Cardiac fibroblast (primary cell): ENCODE data around the gene PSMB5.
A peak's percentile ranks its signal among the peaks of the same experiment; 100 is the strongest.
"Not testable (repeated sequence)": the region's sequence is repeated elsewhere in the genome, so short reads cannot be mapped to it uniquely, and the experiment has no call there.

Experiments used
- DNase-seq, 2 donors: peaks; one replicate each; pipeline versions ENCODE4 v3.0.0 to v3.0.0-alpha.2; 2010; ENCODE audit warnings: low read depth in 2 of 2
- H3K4me3 ChIP-seq, 2 donors: replicated peaks in 1 of 2; 1 replicate in 1 of 2; 2 replicates in 1 of 2; pipeline ENCODE4 v1.5.1; 2011; ENCODE audit warnings: low read depth in 2 of 2, low read length in 2 of 2, mild to moderate bottlenecking in 2 of 2, moderate library complexity in 1 of 2
- TF ChIP-seq, protein P1 (sequence below): IDR thresholded peaks from one replicate; pipeline ENCODE4 v1.5.1; 2011; ENCODE audit warnings: low read depth, mild to moderate bottlenecking, low read length, inconsistent platforms

The PSMB5 gene

GRCh38 chr14:23015618-23016017 is 19.1 kb downstream of the PSMB5 start:
- DNase-seq, result no peak
- TF ChIP-seq, protein P1, sequence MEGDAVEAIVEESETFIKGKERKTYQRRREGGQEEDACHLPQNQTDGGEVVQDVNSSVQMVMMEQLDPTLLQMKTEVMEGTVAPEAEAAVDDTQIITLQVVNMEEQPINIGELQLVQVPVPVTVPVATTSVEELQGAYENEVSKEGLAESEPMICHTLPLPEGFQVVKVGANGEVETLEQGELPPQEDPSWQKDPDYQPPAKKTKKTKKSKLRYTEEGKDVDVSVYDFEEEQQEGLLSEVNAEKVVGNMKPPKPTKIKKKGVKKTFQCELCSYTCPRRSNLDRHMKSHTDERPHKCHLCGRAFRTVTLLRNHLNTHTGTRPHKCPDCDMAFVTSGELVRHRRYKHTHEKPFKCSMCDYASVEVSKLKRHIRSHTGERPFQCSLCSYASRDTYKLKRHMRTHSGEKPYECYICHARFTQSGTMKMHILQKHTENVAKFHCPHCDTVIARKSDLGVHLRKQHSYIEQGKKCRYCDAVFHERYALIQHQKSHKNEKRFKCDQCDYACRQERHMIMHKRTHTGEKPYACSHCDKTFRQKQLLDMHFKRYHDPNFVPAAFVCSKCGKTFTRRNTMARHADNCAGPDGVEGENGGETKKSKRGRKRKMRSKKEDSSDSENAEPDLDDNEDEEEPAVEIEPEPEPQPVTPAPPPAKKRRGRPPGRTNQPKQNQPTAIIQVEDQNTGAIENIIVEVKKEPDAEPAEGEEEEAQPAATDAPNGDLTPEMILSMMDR, result no peak
- H3K4me3 ChIP-seq, result no peak overlapping the region

GRCh38 chr14:23013749-23014054 is 21.0 kb downstream of the PSMB5 start:
- DNase-seq, H3K4me3 ChIP-seq: not testable (repeated sequence)

- H3K4me3 ChIP-seq, result no peak overlapping the region
- TF ChIP-seq, protein P1, result no peak
- DNase-seq, result no peak
These were observed 21.5 kb downstream of the PSMB5 start for GRCh38 chr14:23013054-23013748.

DNA sequence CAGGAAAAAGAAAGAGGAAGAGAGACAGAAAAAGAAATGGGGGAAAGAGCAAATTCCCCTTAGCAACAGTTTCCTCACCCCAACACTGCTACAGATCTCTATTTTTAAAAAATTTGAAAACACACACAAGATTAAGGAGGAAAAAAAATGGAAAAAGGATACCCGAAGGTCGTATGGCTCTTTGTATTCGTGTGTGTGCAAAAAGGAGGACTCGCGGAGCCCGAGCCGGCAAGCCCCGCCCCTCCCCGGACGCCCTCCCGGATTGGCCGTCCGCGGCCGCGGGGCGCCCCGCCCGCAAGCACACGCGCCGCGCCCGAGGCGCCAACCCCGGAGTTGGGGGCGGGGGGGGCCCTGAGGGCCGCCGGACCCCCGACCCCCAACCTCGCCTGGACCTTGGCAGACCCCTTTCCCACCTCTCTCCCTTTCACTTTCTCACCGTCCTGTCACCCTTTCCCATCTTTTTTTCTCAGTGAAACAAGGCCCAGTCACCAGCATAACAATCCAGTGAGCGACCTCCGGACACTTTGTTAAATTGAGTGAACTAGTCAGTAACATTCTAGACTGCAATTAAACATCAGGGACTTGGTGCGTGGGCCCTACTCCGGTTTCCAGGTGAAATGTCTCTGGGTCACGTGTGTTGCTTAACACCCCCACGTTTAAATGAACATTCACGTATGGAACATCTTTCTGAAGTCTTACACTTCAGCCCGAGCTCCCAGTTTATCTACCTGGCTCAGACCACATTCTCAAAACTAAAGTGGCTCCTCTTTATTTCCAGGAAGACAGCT is 24.6 kb downstream of the PSMB5 start, which contains the start of gene C14orf93:
Gene C14orf93, minus strand, starts transcription at position 205 of the 788 bp plus-strand sequence. CDS start 11,120 bp downstream, outside the sequence.
- peak; percentile 58 to 72 for DNase-seq
- TF ChIP-seq, protein P1, result no peak
- H3K4me3 ChIP-seq, result peak within 1 kb of the TSS; percentile 38 to 53

GRCh38 chr14:23009483-23009938 is 25.2 kb downstream of the PSMB5 start:
- H3K4me3 ChIP-seq, result peak overlapping the region; percentile 32 to 53
- DNase-seq, result no peak
- TF ChIP-seq, protein P1, result no peak

DNA sequence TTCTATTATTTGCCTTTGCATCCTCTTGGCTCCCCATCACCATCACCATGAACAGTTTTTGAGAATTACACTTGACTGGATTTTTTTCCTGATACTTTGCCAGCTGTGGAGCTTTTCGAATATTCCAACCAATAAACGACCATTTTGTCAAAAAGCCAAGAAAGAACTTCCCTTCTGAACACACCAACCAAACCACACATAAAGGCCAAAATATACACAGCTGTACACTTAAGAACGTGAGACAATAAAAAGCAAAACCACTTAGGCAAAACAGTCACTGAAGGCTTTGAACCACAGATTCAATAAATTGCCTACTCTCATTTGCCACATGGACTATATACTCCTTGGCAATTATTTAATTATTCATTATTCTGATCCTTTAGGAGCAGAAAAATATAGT is 25.9 kb downstream of the PSMB5 start:
- TF ChIP-seq, protein P1, result no peak
- no peak for DNase-seq
- no peak overlapping the region for H3K4me3 ChIP-seq

DNA sequence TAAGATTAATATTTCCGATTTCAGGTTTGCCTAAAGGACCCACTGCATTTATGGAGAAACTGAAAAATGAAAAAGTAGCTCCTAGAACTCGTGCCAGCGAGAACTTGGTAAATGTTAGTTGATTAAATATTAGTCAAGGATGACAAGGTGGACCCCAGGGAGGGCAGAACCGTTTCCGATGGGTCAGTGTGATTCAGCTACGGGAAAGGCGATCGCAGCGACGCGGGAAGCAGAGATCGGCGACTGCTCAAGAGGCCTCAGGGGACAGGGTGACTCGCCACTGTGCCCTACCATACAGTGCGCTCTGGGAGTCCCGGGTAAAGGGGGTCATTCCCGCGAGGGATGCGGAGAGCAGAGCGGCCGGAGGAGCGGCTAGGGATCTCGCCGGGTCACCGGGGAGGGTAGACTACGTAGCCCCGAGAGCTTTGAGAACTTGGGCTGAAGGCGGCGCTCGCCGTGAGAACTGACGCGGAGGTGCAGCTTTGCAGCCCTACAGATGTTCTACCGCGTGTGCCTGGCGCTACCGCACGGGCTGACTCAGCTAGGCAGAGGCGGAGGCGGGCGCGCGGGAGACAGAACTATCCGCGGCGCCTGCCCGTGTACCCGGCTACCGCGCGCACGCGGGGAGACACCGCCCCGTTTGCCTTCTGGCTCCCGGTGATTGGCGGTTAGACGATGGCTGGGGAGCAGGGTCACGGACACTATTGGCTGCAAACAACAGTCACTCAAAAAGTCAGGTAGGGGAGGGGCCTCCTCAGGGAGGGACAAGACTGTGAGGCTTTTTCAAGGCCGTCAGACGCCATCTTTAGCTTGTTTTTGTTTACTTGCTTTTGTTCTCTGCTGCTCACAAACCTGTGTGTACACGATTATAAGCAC is 27.9 kb downstream of the PSMB5 start:
- peak; percentile 99 for DNase-seq
- TF ChIP-seq, protein P1, result peak; percentile 40
- H3K4me3 ChIP-seq, result peak overlapping the region; percentile 69 to 76
